Measurements from ENCODE around the gene FGF9.

The FGF9 gene

GRCh38 chr13:21709697-21710096 is 38.8 kb downstream of the FGF9 start:
- no peak for DNase-seq (ENCODE audit: low read depth in 1 of 2, low spot score in 1 of 2)

- DNase-seq (ENCODE audit: low read depth in 1 of 2, low spot score in 1 of 2): no peak
Measured at GRCh38 chr13:21710163-21710562, 39.3 kb downstream of the FGF9 start.

- DNase-seq (ENCODE audit: low read depth in 1 of 2, low spot score in 1 of 2): no peak
Measured at GRCh38 chr13:21717817-21718216, 46.9 kb downstream of the FGF9 start.

DNA sequence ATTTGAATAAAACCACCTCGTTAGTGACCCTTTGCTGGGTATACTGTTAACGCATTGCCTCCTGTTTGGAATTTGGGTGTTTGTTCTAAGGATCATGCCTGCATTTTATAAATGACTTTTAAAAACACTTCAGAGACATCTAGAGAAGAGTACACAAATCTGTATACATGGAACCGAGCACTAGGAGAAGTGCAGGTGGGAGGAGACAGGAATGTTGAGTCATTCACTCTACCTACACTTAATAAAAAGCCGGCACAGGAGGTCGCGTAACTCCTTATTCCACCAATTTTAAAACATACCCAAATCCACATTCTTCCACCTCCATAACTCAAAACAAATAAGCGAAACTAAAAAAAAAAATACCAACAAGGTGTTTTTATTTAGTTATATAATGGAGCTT is 48.6 kb downstream of the FGF9 start:
- no peak for DNase-seq (ENCODE audit: low read depth in 1 of 2, low spot score in 1 of 2)

GRCh38 chr13:21723807-21724505 is 53.1 kb downstream of the FGF9 start:
- no peak for DNase-seq (ENCODE audit: low read depth in 1 of 2, low spot score in 1 of 2)

GRCh38 chr13:21730186-21730880 is 59.5 kb downstream of the FGF9 start:
- DNase-seq (ENCODE audit: low read depth in 1 of 2, low spot score in 1 of 2): no peak

- no peak for DNase-seq (ENCODE audit: low read depth in 1 of 2, low spot score in 1 of 2)
Measured at GRCh38 chr13:21733475-21734263, 62.8 kb downstream of the FGF9 start.

DNA sequence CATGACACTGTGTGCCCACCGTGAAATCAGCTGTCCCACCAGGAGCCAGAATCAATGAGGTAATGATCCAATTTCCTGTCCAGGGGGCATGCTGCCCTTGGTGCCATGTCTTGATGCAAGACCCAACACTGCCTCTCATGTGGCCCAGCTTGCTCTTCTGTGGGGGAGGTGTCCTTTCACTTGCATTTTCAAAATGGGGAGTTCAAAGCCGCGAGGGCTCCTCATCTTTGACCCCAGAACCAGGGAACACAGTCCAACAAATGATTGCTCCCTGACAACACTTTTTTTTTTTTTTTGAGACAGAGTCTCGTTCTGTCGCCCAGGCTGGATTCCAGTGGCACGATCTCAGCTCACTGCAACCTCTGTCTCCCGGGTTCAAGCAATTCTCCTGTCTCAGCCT is 64.1 kb downstream of the FGF9 start:
- DNase-seq (ENCODE audit: low read depth in 1 of 2, low spot score in 1 of 2): no peak

DNA sequence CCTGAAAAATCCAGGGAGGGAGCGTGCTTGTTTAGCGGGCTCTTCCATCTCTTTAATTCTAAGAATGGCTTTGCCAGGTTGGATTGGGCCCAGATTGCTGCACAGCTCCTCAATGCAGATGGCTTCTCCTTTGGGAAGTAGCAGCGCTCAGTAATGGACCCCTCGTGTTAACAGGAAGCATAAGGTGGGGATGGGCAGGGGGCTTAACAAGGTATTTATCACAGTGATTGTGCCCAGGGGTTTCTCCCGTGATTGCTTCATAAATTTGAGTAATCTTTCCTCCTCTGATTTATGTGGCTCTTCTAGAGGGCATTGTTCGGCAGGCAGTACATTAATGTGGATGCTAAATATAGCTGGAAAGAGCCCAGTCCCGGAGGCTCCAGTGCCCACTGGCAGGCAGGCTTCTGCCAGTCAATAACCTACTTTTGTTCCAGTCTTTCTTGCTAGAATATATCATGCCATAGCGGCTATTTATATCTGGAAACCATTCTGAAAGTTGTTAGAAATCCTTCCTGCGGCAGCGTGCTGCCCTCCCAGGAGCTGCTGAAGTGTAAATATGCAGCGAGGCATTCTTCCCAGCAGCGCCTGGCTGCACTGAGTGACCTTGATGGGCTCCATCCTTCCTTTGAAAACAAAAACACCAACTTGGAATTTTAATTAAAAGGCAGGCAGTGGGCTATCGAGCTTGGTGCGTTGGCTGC is 65.0 kb downstream of the FGF9 start:
- DNase-seq (ENCODE audit: low read depth in 1 of 2, low spot score in 1 of 2): no peak

DNA sequence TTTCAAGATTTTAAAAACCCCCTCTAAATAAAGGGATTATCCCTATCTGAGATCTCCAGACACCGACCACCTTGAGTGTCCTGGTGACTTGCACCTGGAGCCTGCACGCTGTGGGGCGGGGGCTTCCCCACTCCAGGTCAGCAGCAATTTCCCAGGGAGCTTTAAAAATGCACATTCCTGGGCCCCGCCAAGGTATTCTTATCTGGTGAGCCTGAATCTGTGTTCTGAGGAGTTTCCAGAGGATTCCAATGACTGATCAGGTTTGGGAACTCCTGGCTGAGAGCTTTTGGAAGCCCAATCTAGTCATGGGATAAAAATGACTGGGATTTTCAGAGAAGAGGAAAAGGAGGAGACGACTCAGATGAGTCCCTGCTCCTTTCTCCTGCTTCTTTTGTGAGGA is 66.1 kb downstream of the FGF9 start:
- no peak for DNase-seq (ENCODE audit: low read depth in 1 of 2, low spot score in 1 of 2)

DNA sequence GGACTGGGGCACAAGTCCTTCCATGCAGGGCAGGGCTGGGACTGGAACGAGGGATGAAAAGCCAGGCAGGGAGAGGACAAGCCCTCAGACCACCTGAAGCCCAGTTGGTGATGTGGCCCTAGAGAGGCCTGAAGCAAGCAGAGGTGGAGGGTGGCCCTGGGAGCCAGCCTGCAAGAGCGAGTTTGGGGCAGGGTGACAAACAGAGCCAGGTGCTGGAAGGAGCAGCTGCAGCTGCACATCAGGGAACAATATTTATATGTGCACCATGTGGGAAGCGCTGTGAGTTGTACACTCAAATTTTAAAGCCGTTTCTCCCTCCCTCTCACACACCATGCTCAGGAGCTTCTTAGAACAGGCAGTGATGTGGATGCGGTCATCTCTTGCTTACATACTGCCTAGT is 67.8 kb downstream of the FGF9 start:
- no peak for DNase-seq (ENCODE audit: low read depth in 1 of 2, low spot score in 1 of 2)

- DNase-seq (ENCODE audit: low read depth in 1 of 2, low spot score in 1 of 2): no peak
Measured at GRCh38 chr13:21739771-21740170, 68.9 kb downstream of the FGF9 start.

DNA sequence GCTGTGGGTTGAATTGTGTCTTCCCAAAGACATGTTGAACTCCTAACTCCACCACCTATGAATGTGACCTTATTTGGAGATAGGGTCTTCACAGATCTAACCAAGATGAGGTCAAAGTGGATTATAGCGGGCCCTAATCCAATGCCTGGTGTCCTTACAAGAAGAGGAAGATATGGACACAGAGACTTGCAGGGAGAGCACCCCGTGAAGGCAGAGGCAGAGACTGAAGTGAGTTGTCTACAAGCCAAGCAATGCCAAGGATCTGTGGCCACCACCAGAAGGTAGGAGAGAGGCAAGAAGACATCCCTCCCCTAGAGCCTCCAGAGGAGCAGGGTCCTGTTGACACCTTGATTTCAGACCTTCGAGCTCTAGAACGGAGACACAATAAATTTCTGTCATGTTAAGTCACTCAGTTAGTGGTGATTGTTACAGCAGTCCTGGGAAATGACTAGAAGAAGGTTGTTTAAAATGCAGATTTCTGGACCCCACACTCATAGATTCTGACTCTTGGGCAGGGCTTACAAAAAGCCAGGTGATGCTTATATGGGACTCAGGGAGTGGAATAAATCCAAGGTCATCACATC is 70.6 kb downstream of the FGF9 start:
- no peak for DNase-seq (ENCODE audit: low read depth in 1 of 2, low spot score in 1 of 2)

- no peak for DNase-seq (ENCODE audit: low read depth in 1 of 2, low spot score in 1 of 2)
Measured at GRCh38 chr13:21742096-21742495, 71.2 kb downstream of the FGF9 start.

GRCh38 chr13:21744149-21744548 is 73.3 kb downstream of the FGF9 start:
- DNase-seq (ENCODE audit: low read depth in 1 of 2, low spot score in 1 of 2): no peak

DNA sequence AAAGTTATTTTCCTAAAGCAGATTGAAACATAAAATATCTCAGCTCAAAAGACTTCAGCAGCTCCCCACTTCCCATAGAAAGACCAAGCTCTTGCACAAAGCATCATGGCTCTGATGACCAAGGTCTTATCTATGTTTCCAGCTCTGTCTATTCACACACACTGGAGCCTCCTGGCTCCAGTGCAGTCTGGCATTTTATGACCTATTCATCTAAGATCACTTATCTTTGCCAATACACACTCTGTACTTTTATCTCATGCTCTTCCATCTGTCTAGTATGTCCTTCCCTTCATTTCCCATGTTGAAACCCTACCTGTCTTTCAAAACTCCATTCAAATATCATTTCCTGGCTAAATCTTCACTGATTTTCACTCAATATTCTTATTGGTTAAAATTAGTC is 74.4 kb downstream of the FGF9 start:
- no peak for DNase-seq (ENCODE audit: low read depth in 1 of 2, low spot score in 1 of 2)

DNA sequence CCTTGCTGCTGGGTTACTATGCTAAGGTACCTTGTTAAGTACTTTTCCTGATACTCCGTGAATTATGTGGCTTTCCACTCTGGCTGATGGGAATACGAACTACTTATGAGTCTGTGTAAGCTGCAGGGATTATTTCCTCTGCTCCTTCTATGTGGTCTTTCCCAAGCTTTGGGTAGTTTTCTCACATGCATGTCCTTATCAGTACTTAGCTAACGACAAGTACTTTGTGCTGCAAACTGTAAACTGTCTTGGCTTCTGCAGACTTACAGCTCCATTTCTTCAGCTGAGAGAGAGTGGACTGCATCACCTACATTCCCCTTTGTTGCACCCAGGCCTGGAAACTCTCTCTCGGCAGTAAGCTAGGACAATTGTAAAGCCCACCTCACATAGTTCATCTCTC is 76.6 kb downstream of the FGF9 start:
- no peak for DNase-seq (ENCODE audit: low read depth in 1 of 2, low spot score in 1 of 2)

- no peak for DNase-seq (ENCODE audit: low read depth in 1 of 2, low spot score in 1 of 2)
Measured at GRCh38 chr13:21748166-21748565, 77.3 kb downstream of the FGF9 start.

GRCh38 chr13:21749410-21749809 is 78.5 kb downstream of the FGF9 start:
- DNase-seq (ENCODE audit: low read depth in 1 of 2, low spot score in 1 of 2): no peak

DNA sequence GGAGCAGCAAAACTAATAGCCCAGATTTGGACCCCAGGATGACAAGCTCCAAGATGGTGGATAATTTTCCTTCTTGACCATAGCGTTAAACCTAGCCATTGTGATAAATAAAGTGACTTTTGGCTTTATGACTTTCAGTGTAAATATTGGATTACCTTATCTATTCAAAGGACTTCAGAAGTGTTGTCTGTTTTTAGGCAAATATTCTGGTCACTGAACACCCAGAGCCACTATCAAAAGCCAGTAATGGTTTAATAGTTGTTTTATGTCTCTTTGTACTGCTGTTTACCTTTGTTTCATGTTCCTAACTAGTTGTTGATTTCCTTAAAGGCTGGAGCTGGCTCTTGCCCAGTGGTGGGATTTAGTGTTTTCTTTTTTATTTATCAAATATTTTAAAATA is 81.6 kb downstream of the FGF9 start:
- DNase-seq (ENCODE audit: low read depth in 1 of 2, low spot score in 1 of 2): no peak

DNA sequence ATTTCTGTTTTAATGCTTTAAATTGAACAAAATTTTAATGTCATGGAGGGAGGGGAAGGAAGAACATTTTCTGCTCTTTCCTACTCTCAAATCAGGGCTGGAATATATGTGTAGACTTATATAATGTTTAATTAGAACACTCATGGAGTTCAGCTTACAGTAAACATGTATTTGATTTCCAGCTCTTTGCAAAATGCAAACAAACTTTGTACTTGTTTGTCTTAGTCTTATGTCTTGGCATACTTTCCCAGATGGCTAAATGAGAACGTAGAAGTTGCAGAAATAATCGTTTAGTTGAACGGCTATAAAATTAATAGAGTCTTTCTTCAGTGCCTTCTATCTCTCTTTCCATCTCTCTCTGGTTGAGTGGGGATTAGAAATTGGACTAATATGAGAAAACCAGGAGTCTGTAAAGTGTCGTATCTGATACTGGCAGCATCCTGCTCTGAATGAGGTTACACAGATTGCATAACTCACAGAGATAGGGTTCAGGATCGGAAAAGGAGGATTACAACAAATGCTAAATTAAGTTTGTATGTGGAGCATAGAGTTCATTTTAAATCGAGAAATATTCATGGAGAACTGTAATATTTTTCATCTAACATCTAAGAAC is 82.3 kb downstream of the FGF9 start:
- DNase-seq (ENCODE audit: low read depth in 1 of 2, low spot score in 1 of 2): no peak
